NCI-H2227 (cell line): Measurements from ENCODE around the gene GTF2I.
"Not testable (repeated sequence)": the region's sequence is repeated elsewhere in the genome, so short reads cannot be mapped to it uniquely, and the experiment has no call there.

Experiments
- DNase-seq: peaks from one replicate; lab custom pipeline; 2025; ENCODE audit not compliant: unreplicated experiment; lab: John Stamatoyannopoulos, UW

The GTF2I gene

GRCh38 chr7:74709880-74710671, 52.6 kb downstream of the GTF2I start:
- no peak for DNase-seq

- no peak for DNase-seq
Observed at GRCh38 chr7:74713567-74713966, 56.0 kb downstream of the GTF2I start.

DNA sequence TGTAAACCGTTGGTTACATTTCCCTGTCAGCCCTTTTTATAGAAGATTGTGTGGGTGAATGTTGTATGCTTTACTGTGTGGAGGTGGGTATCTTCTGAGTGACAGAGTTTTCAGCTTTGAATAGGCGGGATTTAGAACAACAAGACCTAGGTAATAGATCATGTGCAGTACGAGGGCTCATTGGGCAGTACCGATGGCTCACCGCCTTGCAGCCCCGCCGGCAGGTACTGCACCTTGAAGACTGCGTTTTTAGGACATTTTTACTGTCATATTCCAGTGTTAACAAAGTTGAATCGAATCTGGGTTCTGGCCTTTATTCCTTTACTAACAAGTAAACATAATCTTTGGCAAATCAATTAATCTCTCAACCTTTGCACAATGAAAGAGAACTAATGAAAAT, 60.4 kb downstream of the GTF2I start:
- DNase-seq = no peak

DNA sequence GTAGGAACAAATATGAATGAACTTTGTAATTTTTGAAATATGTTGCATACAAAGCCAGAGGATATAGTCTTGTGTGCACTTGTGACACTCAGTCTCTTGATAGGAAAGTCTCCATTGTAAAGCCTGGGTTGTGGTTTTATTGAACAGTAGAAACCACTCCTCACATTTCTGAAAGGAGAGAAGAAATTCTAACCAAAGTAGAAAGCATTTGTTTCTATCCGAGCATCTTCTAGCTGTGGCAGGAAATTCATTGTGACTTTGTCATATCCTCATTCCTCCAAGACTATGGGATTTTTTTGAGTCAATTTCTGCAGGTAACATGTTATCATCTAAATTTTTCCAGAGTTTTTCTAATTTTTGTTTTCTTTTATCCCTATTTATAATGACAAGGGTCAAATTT, 60.8 kb downstream of the GTF2I start:
- no peak for DNase-seq

GRCh38 chr7:74722153-74722552, 64.6 kb downstream of the GTF2I start:
- peak; percentile 29 for DNase-seq

DNA sequence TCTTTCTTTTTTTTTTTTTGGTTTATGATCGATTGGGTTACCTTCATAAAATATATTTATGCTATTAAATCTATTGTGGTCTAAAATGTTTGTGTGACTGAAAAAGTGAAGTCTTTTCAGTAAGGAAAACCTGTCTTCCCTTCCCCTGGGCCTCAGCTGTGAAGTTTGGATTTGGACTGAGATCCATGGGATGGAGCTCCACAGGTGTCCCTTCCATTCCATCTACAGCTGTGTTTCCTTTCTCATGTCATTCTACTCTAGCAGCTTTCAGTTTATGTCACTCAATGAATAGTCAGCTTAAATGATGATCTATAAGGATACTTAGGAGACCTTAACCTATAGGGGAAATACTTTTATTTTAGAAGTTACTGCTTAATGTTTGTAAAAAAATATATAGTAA, 68.3 kb downstream of the GTF2I start:
- DNase-seq = no peak

DNA sequence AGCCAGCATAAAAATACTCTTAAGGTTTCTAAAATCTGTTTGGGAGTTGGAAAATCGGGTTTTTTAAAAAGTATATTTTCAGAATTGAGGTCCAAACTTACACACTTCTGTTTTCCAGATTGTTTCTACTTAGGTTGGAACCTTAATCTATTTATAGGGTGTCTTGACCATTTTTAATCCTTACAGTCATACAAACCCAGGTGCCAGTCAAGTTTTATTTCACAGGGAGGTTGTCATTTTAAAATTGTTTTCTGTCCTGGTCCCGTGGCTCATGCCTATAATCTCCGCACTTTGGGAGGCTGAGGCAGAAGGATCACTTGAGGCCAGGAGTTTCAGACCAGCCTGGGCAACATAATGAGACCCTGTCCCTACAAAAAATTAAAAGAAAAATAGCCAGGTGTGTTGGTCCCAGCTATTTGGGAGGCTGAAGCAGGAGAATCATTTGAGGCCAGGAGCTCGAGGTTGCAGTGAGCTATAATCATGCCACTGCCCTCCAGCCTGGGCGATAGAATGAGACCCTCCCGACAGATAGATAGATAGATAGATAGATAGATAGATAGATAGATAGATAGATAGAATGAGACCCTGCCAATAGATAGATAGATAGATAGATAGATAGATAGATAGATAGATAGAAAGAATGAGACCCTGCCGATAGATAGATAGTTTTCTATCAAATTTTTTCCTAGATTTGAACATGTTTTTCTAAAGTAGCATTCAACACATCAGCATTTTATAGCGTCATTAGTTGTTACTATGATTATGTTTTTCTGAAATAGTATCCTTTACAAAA, 69.0 kb downstream of the GTF2I start:
- no peak for DNase-seq

DNA sequence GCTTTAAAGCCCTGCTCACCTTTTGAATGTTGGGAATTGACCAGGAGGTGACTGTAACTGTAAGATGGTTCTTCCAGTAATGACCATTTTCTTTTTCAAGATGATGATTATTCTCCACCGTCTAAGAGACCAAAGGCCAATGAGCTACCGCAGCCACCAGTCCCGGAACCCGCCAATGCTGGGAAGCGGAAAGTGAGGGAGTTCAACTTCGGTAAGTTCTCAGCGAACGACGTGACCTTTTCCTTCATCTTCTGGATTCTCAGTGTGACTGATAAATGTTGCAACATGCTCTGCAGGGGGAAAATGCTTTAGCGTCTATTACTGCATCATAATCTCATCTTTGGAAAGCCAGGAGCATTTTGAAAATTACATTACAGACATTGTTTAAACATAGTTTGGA, 71.2 kb downstream of the GTF2I start:
- DNase-seq = not testable (repeated sequence)

DNA sequence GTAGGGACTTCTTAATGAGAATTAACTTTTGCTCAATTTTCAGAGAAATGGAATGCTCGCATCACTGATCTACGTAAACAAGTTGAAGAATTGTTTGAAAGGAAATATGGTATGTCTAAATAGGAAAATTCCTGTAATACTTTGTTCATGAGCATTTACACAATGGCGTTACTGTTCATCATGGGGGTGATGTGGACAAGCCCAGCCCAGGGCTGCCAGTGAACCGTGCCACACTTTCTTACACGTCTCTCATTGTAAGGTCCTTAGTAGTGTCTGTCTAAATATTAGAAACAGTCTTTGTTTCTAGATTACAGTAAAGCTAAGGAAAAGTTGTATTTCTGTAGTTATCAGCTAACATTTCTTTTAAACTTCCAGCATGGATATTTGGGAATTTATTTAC, 72.7 kb downstream of the GTF2I start:
- not testable (repeated sequence) for DNase-seq

GRCh38 chr7:74739974-74740703, 82.6 kb downstream of the GTF2I start:
- not testable (repeated sequence) for DNase-seq

- DNase-seq = not testable (repeated sequence)
Observed at GRCh38 chr7:74743936-74744557, 86.5 kb downstream of the GTF2I start.

- DNase-seq = not testable (repeated sequence)
Observed at GRCh38 chr7:74753921-74754482, 96.5 kb downstream of the GTF2I start.

DNA sequence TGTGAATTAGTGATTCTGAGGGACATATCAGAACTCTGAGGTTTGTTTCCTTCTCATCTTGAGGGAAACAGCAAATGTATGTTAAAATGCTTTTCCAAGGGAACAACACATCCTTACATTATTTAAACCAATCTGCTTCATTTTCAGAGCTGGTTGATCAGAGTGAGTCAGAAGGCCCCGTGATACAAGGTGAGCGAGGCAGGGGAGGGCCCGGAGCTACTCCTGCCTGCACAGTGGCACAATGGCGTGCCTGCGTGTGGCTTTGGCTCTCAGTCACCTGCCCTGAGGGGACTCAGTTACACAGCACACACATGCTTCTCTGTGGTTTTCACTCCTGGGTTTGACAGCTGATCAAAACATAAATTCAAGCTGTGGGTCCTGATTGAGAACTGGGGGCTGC, 99.2 kb downstream of the GTF2I start:
- DNase-seq = not testable (repeated sequence)

DNA sequence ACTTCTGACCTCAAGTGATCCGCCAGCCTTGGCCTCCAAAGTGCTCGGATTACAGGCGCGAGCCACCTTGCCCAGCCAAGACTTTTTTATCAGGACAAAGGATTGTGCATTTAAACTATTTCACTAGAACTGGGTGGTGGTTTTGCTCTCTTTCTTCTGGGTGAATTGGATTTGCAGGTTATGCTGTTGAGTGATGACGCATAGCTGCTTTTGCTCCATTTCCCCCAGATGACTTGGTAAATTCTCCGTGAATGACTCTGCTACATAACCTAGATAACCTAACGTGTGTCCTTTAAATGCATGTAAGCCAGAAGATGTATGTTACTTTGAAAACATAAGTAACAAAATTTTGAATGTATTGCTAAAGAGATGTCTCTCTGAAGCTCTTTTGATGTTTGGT, 100.8 kb downstream of the GTF2I start:
- DNase-seq = not testable (repeated sequence)

DNA sequence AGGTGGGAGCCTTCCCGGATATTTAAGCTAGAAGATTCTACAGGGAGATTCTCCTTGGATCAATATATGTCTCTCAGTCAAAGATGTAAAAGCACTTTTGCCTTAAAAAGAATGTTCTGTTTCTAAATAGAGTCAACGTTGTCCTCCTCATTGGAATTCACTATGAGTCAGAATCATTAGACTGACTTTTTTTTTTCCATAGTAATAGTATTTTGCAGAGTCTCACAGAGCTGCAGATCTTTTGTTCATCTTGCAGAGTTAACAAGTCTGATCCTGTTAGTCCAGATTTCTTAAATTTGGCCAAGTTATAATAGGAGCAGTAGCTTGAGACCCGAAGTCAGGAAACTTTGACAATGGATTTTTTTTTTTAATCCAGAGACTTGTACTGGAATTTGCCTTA, 101.5 kb downstream of the GTF2I start:
- DNase-seq = not testable (repeated sequence)

DNA sequence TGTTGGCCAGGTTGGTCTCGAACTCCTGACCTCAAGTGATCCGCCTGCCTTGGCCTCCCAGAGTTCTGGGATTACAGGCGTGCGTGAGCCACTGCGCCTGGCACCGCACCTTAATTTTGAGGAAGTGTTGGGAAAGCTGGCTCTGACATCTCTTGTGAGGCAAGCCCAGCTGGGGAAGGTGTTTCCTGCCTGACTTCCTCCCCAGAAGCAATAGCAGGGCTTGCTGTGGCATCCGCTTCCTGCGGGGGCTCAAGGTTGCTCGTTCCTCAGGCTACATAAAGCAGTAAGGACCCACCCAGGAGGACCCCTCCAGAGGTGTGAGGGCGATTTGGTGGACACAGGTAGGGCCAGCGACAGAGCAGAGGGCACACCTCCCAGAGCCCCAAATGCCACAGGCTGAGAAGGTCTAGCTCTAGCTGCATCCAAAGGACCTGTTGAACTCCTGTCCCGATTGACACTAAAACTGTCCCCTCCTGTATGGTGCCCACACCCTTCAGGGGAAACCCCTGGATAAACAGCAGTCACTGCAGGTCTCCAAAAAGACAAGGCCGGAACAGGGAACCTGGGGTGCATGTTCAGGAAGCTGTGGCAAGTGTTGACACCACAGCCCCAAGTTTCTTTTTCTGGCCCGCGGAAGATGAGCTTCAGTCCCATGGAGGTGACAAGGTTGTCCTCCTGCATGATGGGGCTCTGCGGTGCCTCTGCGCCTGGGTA, 107.8 kb downstream of the GTF2I start:
- not testable (repeated sequence) for DNase-seq

DNA sequence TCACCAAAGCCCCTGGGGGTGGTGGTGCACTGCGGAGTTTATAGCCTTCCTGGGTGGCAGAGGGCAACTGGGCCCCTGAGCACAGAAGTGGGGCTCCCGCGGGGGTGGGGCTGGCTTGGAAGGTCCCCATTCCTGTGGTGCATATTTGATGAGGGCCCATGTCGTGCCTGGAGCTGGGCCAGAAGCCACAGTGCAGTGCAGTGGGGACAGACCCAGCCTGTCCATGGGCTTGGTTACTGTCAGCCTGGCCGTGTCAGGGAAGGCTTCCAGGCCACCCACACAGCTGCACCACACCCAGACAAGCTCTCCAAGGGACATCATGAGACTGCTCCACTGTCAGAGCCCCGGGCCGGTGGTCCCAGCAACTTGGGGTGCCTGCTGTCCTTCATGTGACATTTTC, 109.0 kb downstream of the GTF2I start:
- DNase-seq = not testable (repeated sequence)

DNA sequence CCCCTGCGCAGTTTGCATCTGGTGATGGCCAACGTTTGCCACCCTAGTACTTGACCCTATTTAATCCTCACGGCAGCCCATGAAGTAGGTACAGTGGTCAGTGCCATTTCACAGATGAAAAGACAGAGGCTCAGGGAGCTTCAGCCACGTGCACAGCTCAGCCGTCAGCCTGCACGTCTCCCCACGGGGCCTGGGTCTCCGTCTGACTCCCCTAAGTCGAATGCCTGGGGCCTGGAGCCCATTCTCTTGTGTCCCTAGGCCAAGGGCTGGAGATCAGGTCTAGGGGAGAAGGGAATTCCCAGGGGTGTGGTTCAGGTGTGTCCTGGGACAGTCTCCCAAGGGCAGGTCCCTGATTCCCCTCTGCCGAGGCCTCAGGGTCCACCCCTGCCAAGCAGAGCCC, 109.5 kb downstream of the GTF2I start:
- not testable (repeated sequence) for DNase-seq

DNA sequence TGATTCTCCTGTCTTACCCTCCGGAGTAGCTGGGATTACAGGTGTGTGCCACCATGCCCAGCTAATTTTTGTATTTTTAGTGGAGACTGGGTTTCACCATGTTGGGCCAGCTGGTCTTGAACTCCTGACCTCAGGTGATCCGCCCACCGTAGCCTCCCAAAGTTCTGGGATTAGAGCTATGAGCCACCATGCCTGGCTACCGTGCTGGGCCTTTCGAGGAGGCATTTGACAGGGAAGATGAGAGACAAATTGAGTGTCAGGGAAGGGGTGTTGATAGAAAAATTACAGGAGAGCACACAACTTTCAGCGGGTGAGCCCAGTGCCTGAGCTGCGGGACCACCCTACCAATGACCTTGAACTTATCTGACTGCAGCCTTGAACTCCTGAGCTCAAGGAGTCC, 112.5 kb downstream of the GTF2I start:
- not testable (repeated sequence) for DNase-seq

DNA sequence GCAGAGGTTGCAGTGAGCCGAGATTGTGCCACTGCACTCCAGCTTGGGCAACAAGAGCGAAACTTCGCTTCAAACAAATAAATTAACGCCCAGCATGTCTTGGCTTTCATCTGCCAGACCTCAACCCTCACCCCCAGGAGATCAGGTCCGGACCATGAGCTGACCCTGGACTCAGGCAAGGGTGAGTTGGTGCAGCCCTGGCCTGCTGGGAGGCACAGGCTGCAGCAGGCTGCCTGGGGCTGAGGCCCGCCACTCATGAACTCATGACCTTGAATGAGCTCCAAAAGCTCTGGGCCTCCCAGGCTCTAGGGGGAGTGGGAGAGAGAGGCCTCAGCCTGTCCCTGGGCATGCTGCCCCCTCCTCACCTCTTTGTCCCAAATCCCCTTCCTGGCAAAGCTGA, 114.6 kb downstream of the GTF2I start:
- DNase-seq = not testable (repeated sequence)
